ENCODE results near the gene THSD7A.

- TF ChIP-seq, protein P1, sequence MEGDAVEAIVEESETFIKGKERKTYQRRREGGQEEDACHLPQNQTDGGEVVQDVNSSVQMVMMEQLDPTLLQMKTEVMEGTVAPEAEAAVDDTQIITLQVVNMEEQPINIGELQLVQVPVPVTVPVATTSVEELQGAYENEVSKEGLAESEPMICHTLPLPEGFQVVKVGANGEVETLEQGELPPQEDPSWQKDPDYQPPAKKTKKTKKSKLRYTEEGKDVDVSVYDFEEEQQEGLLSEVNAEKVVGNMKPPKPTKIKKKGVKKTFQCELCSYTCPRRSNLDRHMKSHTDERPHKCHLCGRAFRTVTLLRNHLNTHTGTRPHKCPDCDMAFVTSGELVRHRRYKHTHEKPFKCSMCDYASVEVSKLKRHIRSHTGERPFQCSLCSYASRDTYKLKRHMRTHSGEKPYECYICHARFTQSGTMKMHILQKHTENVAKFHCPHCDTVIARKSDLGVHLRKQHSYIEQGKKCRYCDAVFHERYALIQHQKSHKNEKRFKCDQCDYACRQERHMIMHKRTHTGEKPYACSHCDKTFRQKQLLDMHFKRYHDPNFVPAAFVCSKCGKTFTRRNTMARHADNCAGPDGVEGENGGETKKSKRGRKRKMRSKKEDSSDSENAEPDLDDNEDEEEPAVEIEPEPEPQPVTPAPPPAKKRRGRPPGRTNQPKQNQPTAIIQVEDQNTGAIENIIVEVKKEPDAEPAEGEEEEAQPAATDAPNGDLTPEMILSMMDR (IDR thresholded peaks at IDR 0.05) = no peak
- no peak for TF ChIP-seq POLR2A (IDR thresholded peaks at IDR 0.05)
These were observed 379.5 kb downstream of the THSD7A start for GRCh38 chr7:11452476-11452875.

Data from lower leg skin (tissue), 3 donors.